Activated T-helper 9 cell treated with anti-CD3 and anti-CD28 coated beads, Interleukin-2, amount 50 U/mL, for 16 hours (primary cell): ENCODE measurements around the gene FAM136A.
"Not testable (repeated sequence)": the region's sequence is repeated elsewhere in the genome, so short reads cannot be mapped to it uniquely, and the experiment has no call there.

Source experiments
- DNase-seq: peaks from one replicate; pipeline ENCODE4 v3.0.0-alpha.2; 2020; ENCODE audit warnings: low read depth

The FAM136A gene

DNA sequence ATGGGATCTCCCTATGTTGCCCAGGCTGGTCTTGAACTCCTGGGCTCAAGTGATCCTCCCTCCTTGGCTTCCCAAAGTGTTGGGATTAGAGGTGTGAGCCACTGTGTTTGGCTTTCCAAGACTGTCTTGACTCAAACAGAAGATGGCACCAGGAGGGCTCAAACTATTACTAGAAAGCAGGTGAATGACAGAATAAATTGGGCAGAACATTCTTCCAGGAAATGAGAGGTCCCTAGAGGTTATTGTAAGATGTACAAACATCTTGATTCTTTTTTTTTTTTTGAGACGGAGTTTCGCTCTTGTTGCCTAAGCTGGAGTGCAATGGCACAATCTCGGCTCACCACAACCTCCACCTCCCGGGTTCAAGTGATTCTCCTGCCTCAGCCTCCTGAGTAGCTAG is 4.0 kb downstream of the FAM136A start:
- not testable (repeated sequence) for DNase-seq

DNA sequence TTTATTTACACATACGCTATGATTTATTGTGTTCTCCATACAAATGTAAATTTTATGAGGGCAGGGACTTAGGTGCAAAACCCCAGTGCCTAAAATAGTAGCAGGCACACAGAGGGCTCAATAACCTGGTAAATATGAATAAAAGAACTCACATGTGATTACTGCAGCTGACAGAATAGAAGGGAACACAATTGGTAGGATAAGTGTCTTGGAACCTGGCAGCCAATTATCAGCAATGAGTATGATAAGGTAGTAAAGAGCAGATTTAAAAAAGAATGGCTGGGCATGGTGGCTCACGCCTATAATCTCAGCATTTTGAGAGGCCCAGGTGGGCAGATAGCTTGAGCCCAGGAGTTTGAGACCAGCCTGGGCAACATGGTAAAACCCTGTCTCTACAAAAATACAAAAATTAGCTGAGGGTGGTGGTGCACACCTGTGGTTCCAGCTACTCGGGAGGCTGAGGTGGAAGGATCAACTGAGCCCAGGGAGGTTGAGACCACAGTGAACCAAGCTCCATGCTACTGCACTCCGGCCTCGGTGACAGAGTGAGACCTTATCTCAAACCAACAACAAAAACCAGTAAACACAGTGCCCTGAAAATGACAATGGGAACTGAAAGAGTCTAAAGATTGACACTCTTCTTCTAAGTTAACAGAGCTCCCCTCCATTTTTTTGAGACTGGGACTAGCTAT is 18.2 kb downstream of the FAM136A start:
- no peak for DNase-seq

DNA sequence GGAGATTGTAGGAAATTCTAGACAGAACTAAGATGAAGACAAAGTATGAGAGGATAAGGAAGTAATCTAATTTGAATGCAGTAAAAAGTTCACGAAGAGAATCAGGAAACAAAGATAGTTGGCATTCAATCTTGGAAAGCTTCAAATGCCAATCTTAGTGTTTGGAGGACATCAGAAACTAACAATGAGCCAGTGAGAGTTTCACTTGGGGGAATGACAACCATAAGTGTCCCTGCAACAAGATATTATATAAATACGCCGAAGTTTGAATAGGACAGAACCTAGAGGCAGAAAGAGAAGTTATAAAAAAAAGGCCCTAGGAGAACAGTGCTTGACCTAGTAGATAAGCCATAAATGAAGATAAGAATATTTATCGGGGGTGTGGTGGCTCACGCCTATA is 19.4 kb downstream of the FAM136A start:
- no peak for DNase-seq

DNA sequence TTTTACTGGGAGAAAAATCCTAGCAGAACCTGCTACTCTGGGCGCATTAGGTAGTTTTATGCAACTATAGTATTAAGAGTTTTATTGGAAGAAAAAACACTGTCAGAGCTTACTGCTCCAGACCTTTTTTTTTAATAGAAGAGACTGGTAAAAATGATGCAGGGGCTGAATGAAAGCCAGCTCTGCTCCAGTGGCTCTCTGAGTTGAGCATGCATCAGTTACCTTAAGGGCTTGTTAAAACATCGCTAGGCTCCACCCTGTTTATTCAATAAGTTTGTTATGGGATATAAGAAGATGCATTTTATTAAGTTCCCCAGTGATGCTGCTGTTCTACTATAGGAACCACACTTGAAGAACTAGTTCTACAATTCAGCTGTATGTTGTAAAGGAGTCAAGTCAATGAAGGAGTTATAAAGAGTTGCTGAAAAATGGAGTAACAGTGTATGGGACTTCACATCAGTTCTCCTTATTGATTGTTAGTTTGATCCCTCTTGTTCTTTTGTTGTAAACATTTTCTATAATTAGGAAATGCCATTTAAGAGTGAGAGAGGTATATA is 21.5 kb downstream of the FAM136A start:
- no peak for DNase-seq

- no peak for DNase-seq
Measured at GRCh38 chr2:70270323-70270722, 31.5 kb downstream of the FAM136A start.

DNA sequence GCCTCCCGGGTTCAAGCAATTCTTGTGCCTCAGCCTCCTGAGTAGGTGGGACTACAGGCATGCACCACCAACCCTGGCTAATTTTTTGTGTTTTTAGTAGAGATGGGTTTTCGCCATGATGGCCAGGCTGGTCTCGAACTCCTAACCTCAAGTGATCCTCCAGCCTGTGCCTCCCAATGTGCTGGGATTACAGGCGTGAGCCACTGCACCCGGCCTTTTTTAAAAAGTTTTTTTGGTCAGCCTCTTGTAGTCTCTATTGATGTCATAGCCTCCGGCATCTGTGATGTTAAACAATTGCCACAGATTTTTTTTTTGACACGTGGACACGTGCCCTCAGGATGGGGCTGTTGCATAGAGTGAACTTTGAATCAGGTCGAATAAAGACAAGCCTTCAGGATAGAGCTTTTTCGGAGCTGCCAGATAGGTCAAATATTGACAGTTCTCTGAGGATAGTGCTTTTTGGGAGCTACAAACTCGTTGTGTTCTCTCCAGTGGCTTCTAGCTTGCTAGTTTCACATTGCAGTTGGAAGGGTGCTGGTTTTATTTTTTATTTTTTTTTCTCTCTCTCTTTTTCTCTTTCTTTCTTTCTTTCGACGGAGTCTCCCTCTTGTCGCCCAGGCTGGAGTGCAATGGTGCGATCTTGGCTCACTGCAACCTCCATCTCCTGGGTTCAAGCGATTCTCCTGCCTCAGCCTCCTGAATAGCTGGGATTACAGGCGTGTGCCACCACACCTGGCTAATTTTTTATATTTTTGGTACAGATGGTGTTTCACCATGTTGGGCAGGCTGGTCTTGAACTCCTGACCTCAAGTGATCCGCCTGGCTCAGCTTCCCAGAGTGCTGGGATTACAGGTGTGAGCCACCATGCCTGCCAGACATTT is 32.2 kb downstream of the FAM136A start:
- not testable (repeated sequence) for DNase-seq

- not testable (repeated sequence) for DNase-seq
Measured at GRCh38 chr2:70266925-70267324, 34.9 kb downstream of the FAM136A start.

GRCh38 chr2:70261501-70261900 is 40.4 kb downstream of the FAM136A start:
- DNase-seq: no peak

DNA sequence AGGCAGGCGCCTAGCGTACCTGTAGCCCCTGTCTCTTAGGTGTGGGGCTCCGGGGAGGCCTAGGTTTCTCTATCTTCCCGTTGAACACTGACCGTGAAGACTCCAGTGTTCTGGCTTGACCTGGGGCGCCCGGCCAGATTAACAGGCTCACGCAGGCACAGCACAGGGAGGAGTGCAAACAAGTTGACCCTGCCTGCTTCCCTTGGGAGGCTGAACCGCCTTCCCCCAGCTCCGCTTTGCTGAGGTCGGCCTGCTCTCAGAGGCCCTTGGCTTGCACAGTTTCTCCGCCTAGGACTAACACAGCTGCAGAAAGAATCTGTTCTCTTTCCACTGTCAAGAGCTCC is 43.4 kb downstream of the FAM136A start:
- no peak for DNase-seq

GRCh38 chr2:70255637-70256314 is 46.1 kb downstream of the FAM136A start:
- DNase-seq: no peak

DNA sequence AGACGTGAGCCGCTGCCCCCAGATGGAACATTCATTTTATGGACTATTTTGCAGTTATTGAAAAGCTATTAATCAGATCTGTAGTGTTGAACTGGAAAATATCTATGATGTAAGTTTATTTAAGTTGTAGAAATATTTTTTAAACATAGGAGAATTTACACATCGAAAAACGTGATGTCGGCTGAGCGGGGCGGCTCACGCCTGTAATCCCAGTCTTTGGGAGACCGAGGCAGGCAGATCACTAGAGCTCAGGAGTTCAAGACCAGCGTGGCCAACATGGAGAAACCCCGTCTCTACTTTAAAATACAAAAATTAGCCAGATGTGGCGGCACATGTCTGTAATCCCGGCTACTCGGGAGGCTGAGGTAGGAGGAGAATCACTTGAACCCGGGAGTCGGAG is 51.4 kb downstream of the FAM136A start:
- no peak for DNase-seq

DNA sequence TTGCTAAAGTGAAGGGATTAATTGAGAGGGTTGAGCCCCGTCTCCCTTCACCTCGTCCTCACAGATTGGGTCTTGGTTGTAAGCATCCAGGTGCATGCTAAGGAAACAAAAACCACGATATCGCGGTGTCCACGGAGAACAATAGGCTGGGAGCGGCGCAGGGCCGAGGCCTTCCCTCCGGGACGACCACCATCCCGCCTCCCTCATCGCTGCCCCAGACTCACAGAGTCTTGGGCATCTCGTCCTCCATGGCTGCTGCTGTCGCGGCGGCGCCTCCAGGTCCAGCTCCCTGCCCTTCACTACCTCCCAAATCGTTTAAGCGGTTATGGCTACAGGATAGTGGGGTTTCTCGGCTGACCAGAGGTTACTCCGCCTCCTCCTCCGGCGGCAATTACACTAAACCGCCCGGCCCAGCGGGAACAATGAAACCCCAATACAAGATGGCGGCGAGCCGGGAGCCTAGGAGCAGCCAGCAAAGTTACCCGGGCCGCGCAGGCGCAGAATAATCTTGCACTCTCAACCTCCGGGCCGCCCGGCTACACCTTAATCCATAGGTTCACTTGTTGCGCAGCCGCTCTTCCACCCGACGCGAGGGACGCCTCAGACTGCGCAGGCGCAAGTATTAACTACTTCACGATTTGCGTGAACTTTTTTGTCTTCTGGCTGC is 53.6 kb downstream of the FAM136A start, which contains the start of gene TIA1:
TSS of gene TIA1 (minus strand) at position 448 of the 667 bp plus-strand sequence. CDS start at position 250, 198 bp downstream.
- DNase-seq: peak; percentile 98

GRCh38 chr2:70247364-70248180 is 54.3 kb downstream of the FAM136A start:
- no peak for DNase-seq
